HG03469 (cell line): ENCODE measurements around the gene MAT2A.
"Not testable (repeated sequence)": the region's sequence is repeated elsewhere in the genome, so short reads cannot be mapped to it uniquely, and the experiment has no call there.

Source experiments
- ATAC-seq: cut with Tn5 transposase; IDR thresholded peaks from one replicate; pipeline ENCODE4 v1.9.1; 2021; ENCODE audit warnings: mild to moderate bottlenecking, moderate library complexity, moderate number of reproducible peaks; ENCODE audit not compliant: unreplicated experiment

Gene MAT2A

DNA sequence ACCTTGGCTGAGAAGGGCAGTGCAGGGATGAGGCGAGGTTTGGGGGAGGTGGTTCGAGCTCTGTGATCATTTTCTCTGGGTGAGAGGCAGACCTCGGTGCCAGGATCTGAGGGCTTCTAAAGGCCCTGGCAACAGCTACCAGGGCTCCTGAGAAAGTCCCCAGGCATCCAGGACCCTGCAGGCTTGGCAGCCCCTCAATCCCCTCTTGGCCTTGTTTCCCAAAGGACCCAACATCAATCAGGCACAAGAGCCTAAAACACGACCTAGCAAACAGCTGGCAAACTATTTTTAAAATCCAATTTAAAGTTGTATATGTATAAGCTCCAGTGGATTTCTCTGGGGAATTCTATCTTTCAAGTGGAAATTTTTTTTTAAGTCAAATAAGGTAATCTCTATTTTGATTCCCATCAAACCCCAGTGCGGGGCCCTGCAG lies 15.0 kb upstream of the MAT2A start:
- no peak for ATAC-seq

DNA sequence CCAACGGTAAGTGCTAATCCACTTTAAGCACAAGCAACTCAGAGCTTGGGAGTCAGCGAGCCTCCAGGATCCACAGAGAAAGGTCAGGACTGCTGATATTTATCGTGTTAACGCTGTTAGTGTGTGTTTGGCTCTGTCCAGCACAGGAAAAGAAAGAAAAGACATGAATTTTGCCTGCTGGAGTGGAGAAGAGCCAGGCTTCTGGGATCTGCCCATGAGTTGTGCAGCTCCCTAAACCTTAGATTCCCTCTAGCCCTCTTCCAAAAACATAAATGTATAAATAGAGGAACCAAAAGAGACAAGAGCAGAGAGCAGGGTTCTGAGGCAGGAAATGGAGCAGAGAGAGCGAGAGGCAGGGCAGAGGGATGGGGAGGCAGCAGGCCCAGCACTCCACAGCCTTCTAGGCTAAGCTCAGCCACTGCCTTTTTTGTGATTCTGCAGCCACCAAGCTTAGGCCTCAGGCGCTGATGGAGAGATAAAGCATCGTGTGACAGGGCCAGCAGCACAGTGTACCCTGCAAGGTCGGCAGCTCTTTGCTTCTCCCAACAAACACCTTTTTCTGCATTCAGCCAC lies 14.5 kb upstream of the MAT2A start:
- no peak for ATAC-seq

DNA sequence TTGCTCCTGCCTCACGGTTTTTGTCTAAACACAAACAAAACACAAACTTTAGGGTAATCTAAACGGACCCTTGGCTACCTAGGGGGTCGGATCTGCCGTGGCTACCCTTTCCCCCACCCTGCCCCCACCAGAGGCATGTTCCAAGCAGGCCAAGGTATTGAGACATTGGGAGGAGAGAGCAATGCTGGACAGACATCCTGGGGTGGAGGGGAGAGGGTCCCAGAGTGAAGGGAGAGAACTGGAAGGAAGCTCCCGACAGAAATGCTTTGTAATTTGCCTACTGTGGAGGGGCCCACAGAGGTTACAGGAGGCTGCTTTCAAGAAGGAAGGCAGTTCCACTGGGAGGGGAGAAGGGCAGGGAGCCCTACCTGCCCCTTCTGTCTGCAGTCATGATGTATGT lies 13.9 kb upstream of the MAT2A start:
- no peak for ATAC-seq

DNA sequence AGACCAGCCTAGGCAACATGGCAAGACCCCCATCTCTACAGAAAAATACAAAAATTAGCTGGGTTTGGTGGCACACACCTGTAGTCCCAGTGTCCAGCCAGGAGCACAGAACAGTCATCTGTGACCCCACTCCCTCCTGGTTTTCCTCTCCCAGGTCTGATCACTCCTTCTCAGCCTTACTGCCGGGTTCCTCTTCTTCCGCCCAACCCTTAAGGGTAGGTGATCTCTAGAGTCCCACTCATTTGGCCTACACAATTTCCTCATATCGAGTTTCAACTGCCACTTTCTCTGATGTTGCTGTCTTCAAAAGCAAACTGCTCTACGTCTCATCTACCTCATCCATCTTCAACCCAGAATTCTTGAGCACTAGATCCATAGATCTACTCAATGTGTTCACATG lies 13.4 kb upstream of the MAT2A start:
- no peak for ATAC-seq

DNA sequence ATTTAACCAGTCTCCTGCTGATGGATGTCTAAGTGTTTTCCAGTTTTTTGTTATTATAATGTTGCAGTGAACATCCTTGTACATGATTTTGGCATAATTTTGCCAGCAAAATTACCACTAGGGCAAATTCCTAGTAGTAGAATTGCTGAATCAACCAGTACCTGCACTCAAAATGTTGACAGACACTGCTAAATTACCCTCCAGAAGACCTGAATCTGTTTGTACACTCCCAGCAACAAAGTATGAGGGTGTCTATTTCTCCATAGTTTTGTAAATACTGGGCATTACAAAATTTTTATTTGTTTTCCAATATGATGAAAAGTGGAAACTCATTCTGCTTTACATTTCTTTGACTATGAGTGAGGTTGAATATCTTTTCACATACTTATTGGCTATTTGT lies 11.2 kb upstream of the MAT2A start:
- no peak for ATAC-seq

DNA sequence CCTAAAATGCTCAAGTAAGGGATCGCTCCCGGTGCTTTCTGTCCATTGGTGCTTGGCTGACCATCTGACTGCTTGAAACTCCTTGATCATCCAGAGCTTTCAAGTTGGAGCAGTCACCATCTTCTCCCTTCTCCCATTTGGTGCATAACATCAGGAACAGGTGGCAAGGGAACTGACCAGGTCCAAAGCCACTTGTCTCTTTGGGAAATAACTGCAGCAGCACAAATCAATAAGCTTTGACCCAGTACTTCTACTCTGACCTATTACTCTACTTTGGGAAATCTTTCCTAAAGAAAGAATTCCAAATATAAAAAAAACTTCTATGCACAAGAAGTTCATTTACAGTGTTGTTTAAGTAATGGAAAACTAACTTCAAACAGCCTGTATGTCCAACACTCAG lies 10.6 kb upstream of the MAT2A start:
- no peak for ATAC-seq

DNA sequence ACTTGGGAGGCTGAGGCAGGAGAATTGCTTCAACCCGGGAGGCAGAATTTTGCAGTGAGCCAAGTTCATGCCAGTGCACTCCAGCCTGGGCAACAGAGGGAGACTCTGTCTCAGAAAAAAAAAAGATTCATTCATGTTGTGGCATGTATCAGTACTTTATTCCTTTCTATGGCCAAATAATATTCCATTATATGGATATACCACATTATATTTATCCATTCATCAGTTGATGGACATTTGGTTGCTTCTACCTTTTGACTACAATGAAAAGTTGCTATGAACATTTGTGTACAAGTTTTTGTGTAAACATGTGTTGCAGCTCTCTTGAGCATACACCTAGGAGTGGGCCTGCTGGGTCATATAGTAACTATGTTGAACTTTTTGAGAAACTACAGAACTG lies 9.2 kb upstream of the MAT2A start:
- ATAC-seq, result no peak

DNA sequence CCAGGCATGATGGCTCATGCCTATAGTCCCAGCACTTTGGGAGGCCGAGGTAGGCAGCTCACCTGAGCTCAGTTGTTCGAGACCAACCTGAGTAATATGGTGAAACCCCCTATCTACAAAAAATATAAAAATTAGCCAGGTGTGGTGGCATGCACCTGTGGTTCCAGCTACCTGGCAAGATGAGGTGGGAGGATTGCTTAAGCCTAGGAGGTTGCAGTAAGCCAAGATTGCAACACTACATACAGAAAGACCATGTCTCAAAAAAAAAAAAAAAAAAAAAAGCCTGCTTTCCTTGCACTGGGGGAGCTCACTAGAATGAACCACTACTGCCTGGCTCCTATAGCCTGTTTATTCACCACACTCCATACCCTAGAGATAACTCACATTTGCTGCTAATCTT lies 7.4 kb upstream of the MAT2A start:
- ATAC-seq, result no peak

DNA sequence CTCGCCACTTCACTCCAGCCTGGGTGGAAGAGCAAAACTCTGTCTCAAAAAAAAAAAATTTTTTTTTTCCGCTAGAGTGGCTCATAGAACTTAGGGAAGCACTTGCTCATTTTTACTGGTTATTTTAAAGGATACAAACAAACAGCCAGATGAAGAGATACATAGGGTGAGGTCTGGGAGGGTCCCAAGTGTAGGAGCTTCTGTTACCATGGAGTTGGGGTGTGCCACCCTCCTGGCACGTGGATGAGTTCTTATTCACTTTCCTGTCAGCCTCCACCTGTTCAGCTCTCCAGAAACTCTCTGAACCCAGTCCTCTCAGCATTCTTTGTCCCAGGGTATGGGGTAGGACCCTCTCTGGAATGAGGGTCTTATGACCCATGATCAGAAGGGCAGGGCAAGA lies 4.9 kb upstream of the MAT2A start:
- ATAC-seq, result no peak

DNA sequence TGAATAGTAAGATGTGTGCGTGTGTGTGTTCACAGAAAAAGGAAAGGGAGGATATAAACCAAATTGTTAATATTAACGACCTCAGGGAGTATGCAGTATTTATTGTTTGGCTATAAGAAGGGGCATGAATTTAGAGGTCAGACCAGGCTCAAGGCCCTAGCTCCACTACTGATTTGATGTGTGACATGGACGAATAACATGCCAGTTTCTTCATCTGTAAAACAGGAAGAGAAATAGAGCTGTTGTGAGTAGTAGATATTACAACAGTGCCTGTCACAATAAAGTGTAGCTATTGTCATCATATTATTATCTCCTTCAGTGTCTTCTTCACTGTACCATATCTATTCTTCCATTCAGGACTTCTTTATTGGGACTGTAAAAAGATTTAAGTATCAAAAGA lies 4.1 kb upstream of the MAT2A start:
- no peak for ATAC-seq

DNA sequence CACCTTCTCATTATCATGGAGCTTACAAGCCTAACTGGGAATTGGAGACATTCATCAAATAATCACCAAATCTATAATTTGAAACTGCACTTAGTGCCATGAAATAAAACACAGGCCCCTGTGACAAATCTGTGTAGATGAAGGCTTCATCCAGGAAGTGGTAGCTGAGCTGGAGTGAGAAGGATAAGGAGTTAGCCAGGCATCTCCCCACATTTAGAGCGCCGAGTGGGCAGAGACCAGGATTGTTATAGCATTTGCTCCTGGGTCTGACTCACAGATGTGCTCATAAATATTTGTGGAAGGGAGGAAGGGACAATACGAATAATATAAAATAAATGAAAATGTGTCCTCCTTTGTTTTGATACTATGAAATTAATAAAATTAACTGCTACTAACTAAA lies 2.5 kb upstream of the MAT2A start:
- no peak for ATAC-seq

DNA sequence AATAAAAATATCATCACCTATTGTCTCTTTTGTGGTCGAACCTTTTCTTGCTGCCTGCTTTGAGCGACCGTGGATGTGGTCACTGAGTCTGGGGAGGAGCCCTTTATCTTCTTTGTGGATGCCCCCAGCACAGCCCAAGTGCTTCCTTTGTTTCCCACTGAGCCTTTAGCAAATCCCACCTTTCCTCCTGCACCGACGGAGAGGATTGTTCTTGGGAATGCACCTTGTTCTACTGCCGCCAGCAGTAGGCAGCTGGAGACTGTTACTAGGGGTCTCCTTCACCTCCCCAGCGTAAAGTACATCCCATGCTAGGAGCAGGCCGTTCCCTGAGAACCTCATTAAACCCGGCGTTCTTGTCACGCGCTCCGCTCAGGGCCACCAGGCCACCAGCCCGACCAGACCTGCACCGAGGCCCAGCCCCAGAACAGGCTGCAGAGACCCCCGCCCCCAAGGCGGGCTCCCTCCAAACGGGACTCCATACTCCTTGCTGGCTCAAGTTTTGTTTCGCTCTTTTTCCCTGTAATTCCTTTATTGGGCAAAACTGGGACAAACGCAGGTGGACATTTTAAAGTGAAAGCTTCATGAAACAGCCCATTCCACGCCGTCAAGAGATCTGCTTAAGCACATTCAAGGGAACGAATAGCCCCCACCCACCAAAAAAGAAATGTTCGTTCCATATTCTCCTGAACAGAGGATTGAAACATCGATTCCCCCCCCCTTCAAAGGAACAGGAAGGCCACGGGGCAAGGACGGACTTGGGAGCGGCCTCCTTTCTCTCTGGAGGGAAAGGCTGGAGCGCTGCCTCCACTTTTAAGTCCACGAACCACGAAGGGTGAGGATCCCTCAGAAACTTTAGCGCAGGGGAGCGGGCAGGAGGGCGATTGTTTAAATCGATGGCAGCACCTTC lies 1.1 kb upstream of the MAT2A start:
- no peak for ATAC-seq

DNA sequence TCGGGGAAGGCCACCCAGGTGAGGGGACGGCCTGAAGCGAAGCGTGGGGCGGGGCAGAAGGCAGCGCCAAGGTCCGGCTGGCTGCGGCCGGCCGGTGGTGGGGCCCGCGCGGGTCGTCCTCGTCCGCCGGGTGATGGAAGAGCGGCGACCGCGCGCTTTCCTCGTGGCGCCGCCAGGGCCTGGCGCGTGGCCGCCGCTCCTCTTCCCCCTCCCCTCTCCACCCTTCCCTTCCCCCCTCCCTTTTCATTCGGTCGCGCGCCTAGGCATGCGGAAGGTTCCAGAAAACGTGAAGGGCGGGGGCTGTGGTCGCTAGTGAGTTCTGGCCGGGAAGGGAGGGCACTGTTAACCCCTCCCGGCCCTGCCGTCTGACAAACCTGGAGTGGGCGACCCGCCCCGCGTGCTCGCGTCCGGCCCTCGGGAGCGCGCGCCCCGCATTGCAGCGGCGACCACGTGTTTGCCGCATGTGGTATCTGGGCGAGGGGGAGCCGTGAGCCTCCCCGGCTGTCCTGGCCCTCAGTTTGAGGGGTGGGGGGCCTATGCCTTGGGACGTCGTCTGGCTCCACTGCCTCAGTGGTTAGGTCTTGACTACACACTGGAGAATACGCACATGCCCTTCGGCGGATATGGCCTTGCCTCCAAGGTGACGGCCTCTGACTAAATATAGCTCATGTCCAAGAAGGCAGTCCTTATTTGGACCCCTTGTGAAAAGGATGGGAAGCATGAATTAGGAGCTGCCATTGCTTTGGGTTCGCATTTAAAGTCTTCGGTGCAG lies 579 bp downstream of the MAT2A start:
- ATAC-seq, result peak; percentile 21

DNA sequence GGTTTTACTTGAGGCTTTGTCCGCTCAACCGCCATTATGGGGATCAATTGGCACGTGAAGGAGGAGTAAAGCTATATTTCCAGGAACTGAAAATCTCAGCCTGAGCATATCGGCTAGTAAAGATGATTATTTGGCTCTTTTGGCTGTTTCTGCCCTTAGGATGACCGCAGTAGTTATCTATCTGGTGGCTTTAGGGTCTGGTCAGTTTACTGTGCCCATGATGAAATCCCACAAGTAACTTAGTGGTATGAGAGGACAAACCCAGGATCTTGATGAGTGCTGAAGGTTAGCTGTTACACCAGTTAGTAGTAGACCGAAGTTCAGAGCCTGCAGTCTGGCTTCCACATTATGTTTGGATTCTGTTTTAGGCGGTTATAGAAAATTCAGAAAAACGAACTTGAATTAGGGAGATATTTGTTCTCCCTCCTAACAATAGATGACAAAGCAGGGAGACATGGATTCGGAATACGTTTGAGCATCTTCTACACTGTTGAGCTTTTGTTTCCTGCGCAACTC lies 1.2 kb downstream of the MAT2A start:
- ATAC-seq, result no peak

DNA sequence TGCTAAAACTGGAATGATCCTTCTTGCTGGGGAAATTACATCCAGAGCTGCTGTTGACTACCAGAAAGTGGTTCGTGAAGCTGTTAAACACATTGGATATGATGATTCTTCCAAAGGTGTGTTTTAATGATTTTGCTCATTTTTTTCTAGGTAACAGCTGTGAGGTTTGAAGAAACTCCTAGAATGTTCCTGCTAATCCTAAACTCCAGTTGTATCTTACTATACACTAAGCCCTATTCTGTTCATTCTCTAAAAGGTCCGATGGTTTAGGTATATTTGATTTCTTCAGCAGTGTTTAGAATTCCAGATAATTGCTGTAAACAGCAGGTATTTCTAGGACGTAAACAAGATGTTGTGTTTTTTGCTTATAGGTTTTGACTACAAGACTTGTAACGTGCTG lies 2.3 kb downstream of the MAT2A start:
- ATAC-seq, result no peak

DNA sequence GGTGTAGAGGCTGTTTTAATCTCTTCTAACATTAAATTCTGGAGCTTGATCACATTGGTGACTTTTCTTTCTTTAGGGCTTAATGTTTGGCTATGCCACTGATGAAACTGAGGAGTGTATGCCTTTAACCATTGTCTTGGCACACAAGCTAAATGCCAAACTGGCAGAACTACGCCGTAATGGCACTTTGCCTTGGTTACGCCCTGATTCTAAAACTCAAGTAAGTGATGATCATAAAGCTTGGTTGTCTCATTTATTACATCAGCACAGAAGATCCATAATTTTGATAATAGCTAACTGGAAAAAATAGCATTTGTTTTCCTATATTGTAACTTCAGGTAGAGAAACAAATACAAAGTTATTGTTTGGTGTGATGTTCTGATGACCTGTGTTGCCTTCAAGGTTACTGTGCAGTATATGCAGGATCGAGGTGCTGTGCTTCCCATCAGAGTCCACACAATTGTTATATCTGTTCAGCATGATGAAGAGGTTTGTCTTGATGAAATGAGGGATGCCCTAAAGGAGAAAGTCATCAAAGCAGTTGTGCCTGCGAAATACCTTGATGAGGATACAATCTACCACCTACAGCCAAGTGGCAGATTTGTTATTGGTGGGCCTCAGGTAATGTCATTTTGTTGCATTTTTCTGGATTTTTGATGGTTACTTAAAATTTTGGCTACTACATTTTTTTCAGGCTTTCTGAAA lies 2.9 kb downstream of the MAT2A start:
- ATAC-seq, result no peak

DNA sequence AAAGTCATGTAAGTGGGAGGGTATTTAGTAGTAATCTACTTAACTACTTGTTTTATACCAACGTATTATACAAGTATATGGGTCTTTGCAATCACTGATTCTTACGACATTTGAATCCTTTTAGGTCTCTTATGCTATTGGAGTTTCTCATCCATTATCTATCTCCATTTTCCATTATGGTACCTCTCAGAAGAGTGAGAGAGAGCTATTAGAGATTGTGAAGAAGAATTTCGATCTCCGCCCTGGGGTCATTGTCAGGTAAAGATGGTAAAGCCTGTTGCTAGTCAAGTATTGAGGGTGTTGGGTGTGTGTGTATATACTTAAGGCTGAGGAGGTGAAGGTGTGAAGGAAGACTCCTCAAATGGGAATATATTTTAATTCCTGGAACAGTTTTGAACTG lies 3.8 kb downstream of the MAT2A start:
- no peak for ATAC-seq

DNA sequence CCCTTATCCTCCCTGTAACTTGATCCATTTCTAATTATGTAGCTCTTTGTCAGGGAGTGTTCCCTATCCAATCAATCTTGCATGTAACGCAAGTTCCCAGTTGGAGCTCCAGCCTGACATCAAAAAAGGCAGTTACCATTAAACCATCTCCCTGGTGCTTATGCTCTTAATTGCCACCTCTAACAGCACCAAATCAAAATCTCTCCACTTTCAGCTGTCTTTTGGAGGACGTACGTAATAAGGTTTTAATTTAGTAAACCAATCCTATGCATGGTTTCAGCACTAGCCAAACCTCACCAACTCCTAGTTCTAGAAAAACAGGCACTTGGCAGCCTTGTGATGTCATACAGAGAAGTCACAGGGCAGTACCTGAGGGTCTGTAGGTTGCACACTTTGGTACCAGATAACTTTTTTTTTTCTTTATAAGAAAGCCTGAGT lies 5.3 kb downstream of the MAT2A start:
- not testable (repeated sequence) for ATAC-seq

DNA sequence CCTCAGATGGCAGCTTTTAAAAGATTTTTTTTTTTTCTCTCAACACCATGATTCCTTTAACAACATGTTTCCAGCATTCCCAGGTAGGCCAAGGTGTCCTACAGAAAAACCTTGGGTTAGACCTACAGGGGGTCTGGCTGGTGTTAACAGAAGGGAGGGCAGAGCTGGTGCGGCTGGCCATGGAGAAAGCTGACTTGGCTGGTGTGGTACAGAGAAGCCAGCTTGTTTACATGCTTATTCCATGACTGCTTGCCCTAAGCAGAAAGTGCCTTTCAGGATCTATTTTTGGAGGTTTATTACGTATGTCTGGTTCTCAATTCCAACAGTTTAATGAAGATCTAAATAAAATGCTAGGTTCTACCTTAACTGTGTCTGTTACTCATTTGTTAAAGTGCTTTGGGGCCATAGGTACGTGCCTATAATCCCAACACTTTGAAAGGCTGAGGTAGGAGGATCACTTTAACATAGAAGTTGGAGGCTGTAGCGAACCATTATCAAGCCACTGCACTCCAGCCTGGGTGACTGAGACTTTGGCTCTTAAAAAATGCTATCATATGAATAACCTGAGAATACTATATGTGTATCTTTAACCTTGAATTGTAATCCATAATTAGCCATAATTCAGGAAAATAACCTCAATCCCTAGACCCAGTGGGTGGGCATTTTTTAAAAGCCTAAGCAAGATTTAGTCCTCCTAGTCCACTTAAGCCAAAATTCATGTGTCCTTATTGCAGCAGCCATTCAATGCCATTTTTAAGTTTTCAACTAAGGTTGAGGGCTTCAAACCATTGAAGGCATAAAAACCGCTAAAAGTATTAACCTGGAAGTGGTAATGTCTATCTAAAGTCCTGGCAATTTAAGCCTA lies 6.2 kb downstream of the MAT2A start:
- ATAC-seq, result not testable (repeated sequence)

DNA sequence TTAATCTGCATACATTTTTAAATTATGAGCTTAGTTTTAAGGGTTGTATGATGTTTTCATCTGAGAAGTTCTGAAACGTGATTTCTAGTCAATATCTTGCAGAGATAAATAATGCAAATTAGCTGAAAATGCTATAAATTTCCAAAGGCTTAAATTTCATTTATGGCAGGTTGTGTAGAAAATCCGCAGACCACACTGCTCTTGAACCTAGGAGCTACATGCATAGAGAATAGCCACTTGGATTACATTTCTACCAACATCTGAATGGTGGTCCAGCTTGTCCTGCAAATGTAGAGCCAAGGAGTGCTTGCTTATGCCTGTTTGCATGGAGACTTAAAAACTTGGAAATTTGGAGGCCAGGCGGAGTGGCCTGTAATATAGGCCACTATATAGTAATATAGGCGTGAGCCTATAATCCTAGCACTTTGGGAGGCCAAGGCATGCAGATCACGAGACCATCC lies 6.8 kb downstream of the MAT2A start:
- no peak for ATAC-seq
